ENCODE measurements around the gene KRTAP10-2. TPM values are rescaled to one million over a fixed set of nuclear protein-coding genes. Genes with fewer than 3 reads are reported as not detected.
A peak's percentile ranks its signal among the peaks of the same experiment; 100 is the strongest.
"Not testable (repeated sequence)": the region's sequence is repeated elsewhere in the genome, so short reads cannot be mapped to it uniquely, and the experiment has no call there.

The KRTAP10-2 gene
- not detected for total RNA-seq
- long read RNA-seq, donor 1 = 0 reads
- long read RNA-seq, donor 2 = 0 reads

GRCh38 chr21:44551340-44551961 lies at the start of gene KRTAP10-2:
Gene KRTAP10-2, minus strand, starts transcription at chr21:44551505. Its CDS starts 47 bp downstream, at chr21:44551458.
- DNase-seq (ENCODE audit: low spot score) = peak; percentile 54
- intact Hi-C loops (cut with DNase I) = no loop called here

- DNase-seq (ENCODE audit: low spot score) = peak; percentile 40
- intact Hi-C loops (cut with DNase I) = not testable (repeated sequence)
Measured at GRCh38 chr21:44601091-44601490, 49.8 kb upstream of the KRTAP10-2 start.

GRCh38 chr21:44600118-44600978 lies 49.0 kb upstream of the KRTAP10-2 start, which contains the start of gene KRTAP10-7:
Gene KRTAP10-7, plus strand, starts transcription at chr21:44600597. Its CDS starts 25 bp downstream, at chr21:44600622.
- DNase-seq (ENCODE audit: low spot score) = peak; percentile 66
- intact Hi-C loops (cut with DNase I) = not testable (repeated sequence)

- no peak for DNase-seq (ENCODE audit: low spot score)
- intact Hi-C loops (cut with DNase I) = no loop called here
Measured at GRCh38 chr21:44599264-44600029, 48.1 kb upstream of the KRTAP10-2 start.

- DNase-seq (ENCODE audit: low spot score) = no peak
- intact Hi-C loops (cut with DNase I) = no loop called here
Measured at GRCh38 chr21:44598061-44598460, 46.8 kb upstream of the KRTAP10-2 start.

- DNase-seq (ENCODE audit: low spot score) = peak; percentile 38
- intact Hi-C loops (cut with DNase I) = no loop called here
Measured at GRCh38 chr21:44596068-44596725, 44.9 kb upstream of the KRTAP10-2 start.

GRCh38 chr21:44595524-44595923 lies 44.2 kb upstream of the KRTAP10-2 start:
- intact Hi-C loops (cut with DNase I) = no loop called here
- no peak for DNase-seq (ENCODE audit: low spot score)

GRCh38 chr21:44594406-44594916 lies 43.2 kb upstream of the KRTAP10-2 start:
- peak; percentile 43 for DNase-seq (ENCODE audit: low spot score)
- intact Hi-C loops (cut with DNase I) = no loop called here

GRCh38 chr21:44593598-44594405 lies 42.5 kb upstream of the KRTAP10-2 start:
- peak; percentile 43 for DNase-seq (ENCODE audit: low spot score)
- intact Hi-C loops (cut with DNase I) = no loop called here

GRCh38 chr21:44592446-44593311 lies 41.4 kb upstream of the KRTAP10-2 start, which contains the start of gene KRTAP10-6:
Gene KRTAP10-6, minus strand, starts transcription at chr21:44592505. Its CDS starts 21 bp downstream, at chr21:44592484.
- intact Hi-C loops (cut with DNase I) = no loop called here
- DNase-seq (ENCODE audit: low spot score) = peak; percentile 68

GRCh38 chr21:44591801-44592130 lies 40.5 kb upstream of the KRTAP10-2 start:
- intact Hi-C loops (cut with DNase I); DNase-seq (ENCODE audit: low spot score): not testable (repeated sequence)

- intact Hi-C loops (cut with DNase I) = not testable (repeated sequence)
- DNase-seq (ENCODE audit: low spot score) = peak; percentile 63
Measured at GRCh38 chr21:44590897-44591800, 39.8 kb upstream of the KRTAP10-2 start.

- DNase-seq (ENCODE audit: low spot score) = peak; percentile 66
- intact Hi-C loops (cut with DNase I) = no loop called here
Measured at GRCh38 chr21:44590311-44590721, 39.0 kb upstream of the KRTAP10-2 start.

GRCh38 chr21:44589586-44590305 lies 38.4 kb upstream of the KRTAP10-2 start:
- intact Hi-C loops (cut with DNase I) = no loop called here
- DNase-seq (ENCODE audit: low spot score) = peak; percentile 83

- intact Hi-C loops (cut with DNase I) = no loop called here
Measured at GRCh38 chr21:44589094-44589493, 37.8 kb upstream of the KRTAP10-2 start.

GRCh38 chr21:44585892-44586291 lies 34.6 kb upstream of the KRTAP10-2 start:
- no peak for DNase-seq (ENCODE audit: low spot score)
- intact Hi-C loops (cut with DNase I) = no loop called here

More at GRCh38 chr21:44589094-44589493, 37.8 kb upstream of the KRTAP10-2 start:
- DNase-seq (ENCODE audit: low spot score) = no peak

All from posterior vena cava (tissue), 2 donors.